SK-N-MC (cell line): Measurements from ENCODE around the gene SLC41A3.
"Not testable (repeated sequence)": the region's sequence is repeated elsewhere in the genome, so short reads cannot be mapped to it uniquely, and the experiment has no call there.

ENCODE experiments used
- DNase-seq: peaks from one replicate; pipeline ENCODE4 v3.0.0-alpha.2; 2011; ENCODE audit warnings: low read depth, low spot score
- H3K27ac ChIP-seq: fragments of 200-600 bp; sonication (generic); 2 replicates; pipeline ENCODE4 v1.5.1; 2016; ENCODE audit warnings: mixed run types
- H3K36me3 ChIP-seq: fragments of 200-600 bp; sonication (generic); 2 replicates; pipeline ENCODE4 v1.6.1; 2017; ENCODE audit warnings: antibody characterized with exemption, low read length, mixed read lengths; ENCODE audit not compliant: insufficient read depth
- H3K4me3 ChIP-seq: fragments of 200-600 bp; sonication (generic); 2 replicates; pipeline ENCODE4 v1.5.1; 2016
- H3K9ac ChIP-seq: fragments of 200-600 bp; sonication (generic); 2 replicates; pipeline ENCODE4 v1.8.0; 2017; ENCODE audit warnings: mixed run types, mixed read lengths; ENCODE audit not compliant: insufficient read length
- H3K9me3 ChIP-seq: fragments of 200-600 bp; sonication (generic); 2 replicates; pipeline ENCODE4 v1.6.1; 2017; ENCODE audit warnings: low read depth, mild to moderate bottlenecking, antibody characterized with exemption, low read length, moderate library complexity, mixed read lengths
- EZH2 ChIP-seq: fragments of 200-600 bp; sonication (generic); IDR thresholded peaks from one replicate; pipeline ENCODE4 v1.6.1; 2017; ENCODE audit warnings: antibody characterized with exemption
- FOXP2 ChIP-seq: optimal IDR thresholded peaks from 2 replicates; pipeline ENCODE3; 2011; ENCODE audit warnings: mild to moderate bottlenecking, moderate library complexity; ENCODE audit not compliant: insufficient read depth; ENCODE audit errors: extremely low read length, control extremely low read depth
- POLR2AphosphoS5 ChIP-seq: IDR thresholded peaks from 2 replicates; pipeline ENCODE4 v1.6.1; 2012; ENCODE audit warnings: mild to moderate bottlenecking, low read depth, low read length, borderline replicate concordance

Gene SLC41A3

DNA sequence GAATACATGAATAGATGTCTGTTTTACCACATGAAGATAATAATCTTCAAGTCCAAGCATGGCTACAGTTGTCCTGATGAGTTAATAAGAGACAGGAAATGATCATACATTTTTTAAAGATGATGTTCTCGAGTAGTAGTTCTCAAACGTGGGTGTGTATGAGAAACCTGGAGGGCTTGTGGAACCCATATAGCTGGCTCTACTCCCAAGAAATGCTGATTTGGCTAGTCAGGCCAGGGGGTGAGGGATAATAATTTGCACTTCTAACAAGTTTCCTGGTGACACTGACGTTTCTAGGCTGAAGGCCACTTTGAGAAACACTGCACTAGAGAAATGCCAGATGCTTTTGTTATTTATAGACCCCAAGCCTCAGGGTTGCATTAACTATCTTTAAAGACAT is 78.0 kb downstream of the SLC41A3 start:
- no peak for TF ChIP-seq EZH2
- TF ChIP-seq FOXP2: no peak
- TF ChIP-seq POLR2AphosphoS5: no peak
- no peak overlapping the region for H3K27ac ChIP-seq
- DNase-seq: peak; percentile 5

DNA sequence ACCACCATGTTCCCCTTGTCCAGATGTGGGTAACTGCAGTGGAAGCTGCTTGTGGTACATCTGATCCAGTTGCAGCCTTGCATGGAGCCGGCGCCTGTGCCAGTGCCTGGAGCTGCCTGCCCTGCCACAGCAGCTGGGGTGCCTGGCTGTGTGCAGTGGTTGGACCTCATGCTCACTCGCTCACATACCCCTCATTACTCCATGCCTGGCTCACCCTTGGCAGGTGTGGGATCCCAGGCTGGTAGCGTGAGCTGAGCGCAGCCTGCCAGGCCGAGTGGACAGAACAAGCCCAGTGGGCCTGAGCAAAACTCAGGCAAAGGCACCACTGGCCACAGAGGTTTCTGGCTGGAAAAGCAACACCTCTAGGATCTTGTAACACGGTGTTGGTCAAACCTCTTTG is 79.2 kb downstream of the SLC41A3 start:
- Histone ChIP-seq H3K36me3 (peaks cover 10% of the 10 kb centered on the region; the same call in 1 of the 2 replicates), H3K9ac (no peak overlapping the region), H3K4me3 (no peak overlapping the region), H3K9me3 (no peaks in the 10 kb centered on the region), H3K27ac (no peak overlapping the region)
- no peak for DNase-seq
- TF ChIP-seq EZH2: no peak
- no peak for TF ChIP-seq FOXP2
- no peak for TF ChIP-seq POLR2AphosphoS5

More for the DNA sequence above, 78.0 kb downstream of the SLC41A3 start:
- Histone ChIP-seq H3K9ac (no peak overlapping the region), H3K9me3 (no peaks in the 10 kb centered on the region), H3K36me3 (peaks cover 10% of the 10 kb centered on the region; the same call in 1 of the 2 replicates), H3K4me3 (no peak overlapping the region)

DNA sequence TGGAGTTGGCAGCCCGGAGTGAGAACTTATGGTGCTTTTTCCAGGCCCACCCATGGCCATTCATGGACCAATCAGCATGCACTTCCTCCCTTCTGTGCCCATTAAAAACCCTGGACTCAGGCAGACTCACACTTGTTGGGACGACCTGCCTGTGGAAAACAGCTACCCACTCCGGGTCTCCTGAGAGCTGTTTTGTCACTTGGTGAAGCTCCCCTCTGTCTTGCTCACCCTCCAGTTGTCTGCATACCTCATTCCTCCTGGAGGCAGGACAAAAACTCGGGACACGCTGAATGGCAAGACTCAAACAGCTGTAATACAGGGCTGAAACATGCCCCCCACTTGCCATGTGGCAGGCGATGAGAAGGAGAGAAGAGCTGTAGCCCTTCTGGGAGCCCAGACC is 79.7 kb downstream of the SLC41A3 start:
- no peak overlapping the region for H3K4me3 ChIP-seq
- H3K36me3 ChIP-seq: peaks cover 10% of the 10 kb centered on the region; the same call in 1 of the 2 replicates
- no peak overlapping the region for H3K27ac ChIP-seq
- H3K9ac ChIP-seq: no peak overlapping the region
- no peak for DNase-seq
- H3K9me3 ChIP-seq: no peaks in the 10 kb centered on the region
- TF ChIP-seq FOXP2: no peak
- no peak for TF ChIP-seq POLR2AphosphoS5
- no peak for TF ChIP-seq EZH2

DNA sequence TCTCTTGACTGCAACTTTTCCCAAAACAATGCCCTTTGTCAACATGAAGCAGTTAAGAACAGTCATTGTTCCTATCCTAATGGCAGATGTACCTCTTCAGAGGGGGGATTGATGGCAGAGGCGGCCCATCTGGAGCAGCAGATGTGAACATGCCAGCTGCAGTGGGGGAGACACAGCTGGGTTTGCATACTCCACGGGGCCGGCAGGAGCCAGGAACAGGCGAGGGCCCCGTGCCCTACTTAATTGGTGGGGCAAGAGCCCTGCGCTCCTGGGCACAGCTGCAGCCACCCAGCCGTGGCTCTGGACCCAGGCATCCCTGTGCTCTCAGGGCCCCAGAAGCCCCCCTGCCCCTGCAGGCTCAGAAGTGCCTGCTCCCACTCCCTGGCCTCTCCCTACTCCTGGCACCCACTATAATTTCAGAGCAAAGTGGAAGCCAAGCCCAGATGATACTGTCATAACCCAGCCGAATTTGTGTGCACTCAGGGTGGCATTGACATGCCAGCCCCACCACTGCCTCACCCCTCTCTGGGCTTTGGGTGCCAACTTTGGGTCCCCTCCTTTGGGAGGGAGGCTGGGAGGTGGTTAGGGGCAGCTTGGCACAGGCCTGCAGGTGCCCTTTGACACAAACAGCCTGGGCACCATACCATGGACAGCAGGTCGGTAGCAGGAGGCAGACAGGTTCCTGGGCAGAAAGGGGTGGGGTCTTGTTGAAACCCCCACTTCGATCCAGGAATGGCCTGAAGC is 80.3 kb downstream of the SLC41A3 start:
- no peak for DNase-seq
- Histone ChIP-seq H3K9ac (no peak overlapping the region), H3K9me3 (no peaks in the 10 kb centered on the region)

DNA sequence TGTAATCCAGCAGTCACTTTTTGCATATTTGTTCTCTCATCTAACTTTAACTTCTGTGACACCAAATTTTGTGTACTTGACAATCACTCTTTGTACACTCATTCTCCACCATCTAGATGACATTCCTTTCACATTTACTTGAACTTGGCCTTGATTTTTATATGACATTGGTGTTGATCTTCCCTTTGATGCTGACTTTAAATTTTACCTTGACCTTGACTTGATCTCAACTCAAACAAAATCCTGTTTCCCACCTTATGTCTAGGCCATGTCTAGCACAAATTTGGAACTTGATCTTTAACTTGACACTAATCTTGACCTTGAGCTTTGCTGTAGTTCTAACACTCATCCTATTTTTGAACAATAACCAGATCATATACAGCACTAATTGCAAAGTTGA is 81.7 kb downstream of the SLC41A3 start:
- no peak overlapping the region for H3K27ac ChIP-seq
- TF ChIP-seq FOXP2 (no peak), POLR2AphosphoS5 (no peak), EZH2 (no peak)
- no peak for DNase-seq
- no peak overlapping the region for H3K9ac ChIP-seq
- H3K9me3 ChIP-seq: no peaks in the 10 kb centered on the region
- 0 out of 2 replicates have a peak, but pooled peaks cover 6% of the 10 kb centered on the region for H3K36me3 ChIP-seq
- H3K4me3 ChIP-seq: no peak overlapping the region

More for the DNA sequence above, 80.3 kb downstream of the SLC41A3 start:
- Histone ChIP-seq H3K4me3 (no peak overlapping the region), H3K27ac (no peak overlapping the region), H3K36me3 (peaks cover 10% of the 10 kb centered on the region; the same call in 1 of the 2 replicates)
- TF ChIP-seq EZH2 (no peak), POLR2AphosphoS5 (no peak), FOXP2 (no peak)

DNA sequence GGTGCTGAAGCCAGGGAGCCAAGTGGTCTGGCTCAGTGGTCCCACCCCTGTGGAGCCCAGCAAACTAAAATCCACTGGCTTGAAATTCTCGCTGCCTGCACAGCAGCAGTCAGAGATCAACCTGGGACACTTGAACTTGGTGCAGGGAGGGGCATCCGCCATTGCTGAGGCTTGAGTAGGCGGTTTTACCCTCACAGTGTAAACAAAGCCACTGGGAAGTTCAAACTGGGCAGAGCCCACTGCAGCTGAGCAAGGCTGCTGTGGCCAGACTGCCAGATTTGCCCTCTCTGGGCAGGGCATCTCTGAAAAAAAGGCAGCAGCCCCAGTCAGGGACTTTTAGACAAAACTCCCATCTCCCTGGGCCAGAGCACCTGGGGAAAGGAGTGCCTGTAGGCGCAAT is 87.2 kb downstream of the SLC41A3 start:
- H3K4me3 ChIP-seq, DNase-seq, H3K9me3 ChIP-seq, H3K9ac ChIP-seq, H3K27ac ChIP-seq, H3K36me3 ChIP-seq: not testable (repeated sequence)

DNA sequence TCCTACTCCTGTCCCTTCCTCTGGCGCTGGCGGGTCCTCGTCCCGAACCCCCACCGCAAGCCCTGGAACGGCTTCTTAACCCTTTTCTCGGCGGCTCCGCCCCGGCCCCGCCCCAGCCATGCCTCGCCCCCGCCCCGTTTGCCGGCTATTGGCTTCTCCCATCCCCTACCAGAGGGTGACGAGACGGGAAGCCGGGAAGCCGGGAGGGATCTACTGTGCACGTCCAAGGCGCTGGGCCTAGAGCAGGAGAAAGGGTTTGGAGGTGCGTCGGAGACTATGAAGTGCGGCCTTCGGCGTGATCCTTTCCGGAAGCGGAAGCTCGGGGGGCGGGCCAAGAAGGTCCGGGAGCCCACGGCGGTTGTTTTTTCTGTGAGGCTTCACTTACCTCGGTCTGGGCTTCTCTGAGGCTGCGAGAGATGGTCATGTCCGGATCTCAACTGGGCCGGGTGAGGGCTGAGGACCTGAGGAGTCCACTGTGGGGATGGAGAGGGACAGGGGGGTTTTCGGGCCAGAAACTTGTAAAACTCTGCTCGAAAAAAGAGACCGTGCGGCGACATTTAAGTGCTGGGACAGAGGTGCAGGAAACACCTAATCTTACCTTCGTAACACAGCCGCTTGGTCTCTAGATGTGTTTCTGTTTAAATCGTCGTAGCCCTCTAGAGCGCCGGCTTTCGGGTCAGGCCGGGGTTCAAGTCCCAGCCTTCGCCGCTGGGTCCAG is 93.5 kb downstream of the SLC41A3 start:
- no peak for DNase-seq
- TF ChIP-seq EZH2 (no peak), POLR2AphosphoS5 (no peak), FOXP2 (no peak)
- H3K36me3 ChIP-seq: no peaks in the 10 kb centered on the region
- H3K4me3 ChIP-seq: no peak overlapping the region
- no peak overlapping the region for H3K9ac ChIP-seq
- H3K9me3 ChIP-seq: no peaks in the 10 kb centered on the region
- H3K27ac ChIP-seq: no peak overlapping the region

DNA sequence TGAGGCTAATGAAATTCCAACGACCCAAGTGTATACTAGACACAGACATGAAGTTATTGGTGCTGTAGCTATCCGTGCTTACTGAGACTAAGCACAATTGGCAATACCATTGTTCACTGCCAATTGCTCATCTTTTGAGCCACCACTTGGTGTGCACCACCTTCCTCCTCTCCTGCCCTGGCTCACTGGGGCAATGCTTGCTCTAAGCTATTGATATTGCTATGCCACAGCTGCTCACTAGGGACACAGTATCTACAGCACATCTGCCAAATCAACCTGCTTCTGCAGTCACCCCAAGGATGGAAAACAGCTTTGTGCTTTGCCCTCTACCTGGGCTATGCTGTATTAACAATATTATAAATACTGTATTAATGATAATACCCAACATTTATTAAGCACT is 99.0 kb downstream of the SLC41A3 start:
- H3K36me3 ChIP-seq, H3K9me3 ChIP-seq, H3K27ac ChIP-seq, H3K4me3 ChIP-seq, DNase-seq, H3K9ac ChIP-seq: not testable (repeated sequence)

DNA sequence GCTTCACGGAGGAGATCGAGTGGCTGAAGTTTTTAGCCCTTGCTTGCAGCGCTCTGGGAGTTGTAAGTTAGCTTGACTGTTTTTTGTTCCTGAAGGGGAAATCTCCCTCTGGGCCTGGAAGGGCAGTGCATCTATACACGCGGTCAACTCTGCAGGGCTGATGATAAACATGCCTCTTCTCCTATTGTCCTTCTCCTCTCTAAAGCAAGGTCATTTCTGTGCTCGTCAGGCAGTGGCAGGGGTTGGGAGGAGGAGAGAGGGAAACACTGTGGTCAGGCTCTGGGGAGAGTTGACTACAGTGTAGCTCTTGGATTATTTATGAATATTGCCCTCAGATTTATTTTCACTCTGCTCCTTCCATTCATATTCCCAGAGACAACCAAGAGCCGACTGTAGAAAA is 106.8 kb downstream of the SLC41A3 start:
- H3K4me3 ChIP-seq, H3K36me3 ChIP-seq, H3K27ac ChIP-seq, DNase-seq, H3K9me3 ChIP-seq, H3K9ac ChIP-seq: not testable (repeated sequence)

DNA sequence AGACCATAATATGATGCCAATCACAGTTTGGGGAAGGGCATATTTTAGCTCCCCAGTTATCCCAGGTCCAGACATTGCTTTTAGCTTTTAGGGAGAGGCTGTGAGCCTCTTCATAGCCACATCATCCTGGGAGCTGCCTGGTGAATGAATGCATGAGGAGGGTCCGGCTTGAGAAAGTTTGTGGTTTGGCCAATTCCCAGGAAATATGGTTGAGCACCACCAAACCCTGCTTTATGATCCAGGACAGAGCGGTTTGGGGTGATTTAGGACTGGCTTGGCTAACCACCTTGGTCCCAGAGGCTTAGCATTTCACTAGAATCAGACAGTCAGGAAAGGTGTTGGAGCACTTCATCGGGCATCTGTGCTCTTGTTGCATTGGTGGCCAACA is 107.9 kb downstream of the SLC41A3 start:
- H3K27ac ChIP-seq, H3K36me3 ChIP-seq, H3K9ac ChIP-seq: not testable (repeated sequence)

DNA sequence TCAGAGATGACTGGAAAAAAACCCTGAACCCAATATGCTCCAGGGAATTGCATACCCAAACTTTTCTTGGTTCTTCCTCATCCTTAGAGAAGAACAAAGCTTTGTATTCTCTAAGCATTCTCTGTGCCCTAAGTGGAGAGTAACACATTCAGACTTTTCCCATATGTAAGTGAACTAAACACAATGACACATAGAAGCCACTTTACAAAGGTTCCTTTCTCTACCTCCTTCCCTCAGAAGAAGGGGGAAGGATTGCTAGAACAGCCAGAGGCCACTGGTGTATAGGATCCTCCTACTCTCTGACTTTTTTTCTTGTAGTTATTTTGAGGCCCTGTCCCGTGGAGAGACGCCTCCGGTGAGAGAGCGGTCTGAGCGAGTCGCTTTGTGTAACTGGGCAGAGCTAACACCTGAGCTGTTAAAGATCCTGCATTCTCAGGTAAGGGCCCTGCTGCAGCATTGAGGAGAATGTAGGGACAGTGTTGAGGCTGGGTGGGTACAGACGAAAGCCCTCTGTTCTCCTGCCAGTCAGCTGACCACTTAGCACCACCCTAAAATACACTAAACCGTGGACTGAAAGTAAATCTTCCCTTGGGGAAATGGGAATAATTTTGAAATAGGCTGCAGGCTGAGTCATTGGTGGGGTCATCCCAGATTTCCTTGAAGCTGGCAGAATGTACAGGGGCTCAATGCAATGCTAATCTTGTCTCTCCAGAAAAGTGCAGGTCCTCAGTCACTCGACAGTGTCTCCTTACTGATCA is 108.5 kb downstream of the SLC41A3 start:
- H3K27ac ChIP-seq, H3K36me3 ChIP-seq, H3K4me3 ChIP-seq, H3K9ac ChIP-seq, H3K9me3 ChIP-seq, DNase-seq: not testable (repeated sequence)

More for the DNA sequence above, 107.9 kb downstream of the SLC41A3 start:
- DNase-seq, H3K9me3 ChIP-seq, H3K4me3 ChIP-seq: not testable (repeated sequence)
